ENCODE measurements around the gene PRICKLE3. TPM values are rescaled to one million over a fixed set of nuclear protein-coding genes. Genes with fewer than 3 reads are reported as not detected.
"Not testable (repeated sequence)": the region's sequence is repeated elsewhere in the genome, so short reads cannot be mapped to it uniquely, and the experiment has no call there.

Gene PRICKLE3
- total RNA-seq, 1 experiment from 2014 or later, result 18.4 TPM

DNA sequence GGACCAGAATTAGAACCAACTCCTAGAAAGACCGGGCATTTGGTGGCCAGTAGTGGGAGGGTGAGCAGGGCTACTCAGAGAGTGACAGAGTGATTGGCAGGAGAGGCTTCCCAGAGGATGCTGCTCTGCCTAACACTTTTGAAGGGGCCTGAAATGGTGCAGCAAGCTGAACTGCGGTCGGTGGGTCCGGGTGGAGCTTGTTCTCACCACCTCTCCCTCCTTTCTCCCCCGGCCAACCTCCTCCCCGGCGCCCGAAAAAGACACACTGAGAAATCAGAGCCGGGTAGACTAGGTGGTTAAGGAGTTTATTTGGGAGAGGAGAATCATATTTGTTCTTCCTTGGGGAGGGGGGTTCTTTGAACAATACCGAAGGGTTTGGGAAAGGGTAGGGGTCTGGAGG lies 1.4 kb upstream of the PRICKLE3 start:
- no peak for DNase-seq (ENCODE audit: low spot score)
- in situ Hi-C loops (cut with HindIII; ENCODE audit: low sequenced_read_pairs), result no loop called here

GRCh38 chrX:49187028-49187394 lies 838 bp upstream of the PRICKLE3 start:
- in situ Hi-C loops (cut with HindIII; ENCODE audit: low sequenced_read_pairs), result no loop called here

DNA sequence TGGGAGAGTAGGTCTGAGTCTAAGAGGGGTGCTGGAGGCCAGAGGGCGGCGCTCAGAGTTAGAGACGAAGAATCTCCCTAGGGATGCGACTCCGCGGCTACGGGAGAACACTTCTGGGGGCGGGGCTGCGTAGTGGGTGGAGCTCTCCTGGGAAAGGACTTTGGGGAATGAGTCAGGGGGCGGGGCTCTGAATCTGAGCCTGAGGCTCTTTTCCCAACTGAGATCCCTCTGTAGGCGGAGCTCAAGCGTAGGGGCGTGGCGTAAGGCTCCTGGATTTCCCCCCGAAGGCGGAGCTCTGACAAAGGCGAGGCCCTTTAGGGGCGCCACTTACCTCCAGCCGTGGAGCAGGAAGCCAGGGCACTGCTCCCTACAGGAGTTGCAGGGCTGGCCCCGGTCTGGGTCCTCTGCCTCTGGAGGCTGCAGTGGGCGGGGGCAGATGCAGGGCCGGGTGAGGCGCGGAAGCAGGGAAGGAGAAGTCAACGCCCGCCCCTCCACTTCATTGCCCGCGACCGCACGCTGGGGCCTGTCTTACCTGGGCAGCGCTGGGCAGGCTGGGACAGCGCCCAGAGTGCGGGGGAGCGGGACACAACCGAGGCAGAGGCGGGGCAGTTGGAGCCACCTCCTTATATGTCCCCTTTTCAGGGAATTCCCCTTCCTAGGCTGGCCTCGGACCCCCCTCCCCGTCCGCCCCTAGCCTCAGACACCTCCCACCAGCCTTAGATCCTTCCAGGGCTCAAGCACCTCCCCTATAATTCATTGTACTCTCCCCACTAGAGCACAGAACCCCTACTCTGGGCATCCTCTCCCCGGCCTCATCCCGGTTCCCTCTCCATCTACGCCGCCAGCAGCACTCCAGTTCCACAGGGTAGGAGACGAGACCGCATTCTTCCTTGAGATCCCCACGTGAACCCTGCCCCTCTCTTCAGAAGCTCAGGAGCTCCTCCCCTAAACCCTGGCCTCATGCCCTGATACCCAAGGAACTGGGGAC lies 1.6 kb downstream of the PRICKLE3 start:
- peak; percentile 79 for DNase-seq (ENCODE audit: low spot score)
- in situ Hi-C loops (cut with HindIII; ENCODE audit: low sequenced_read_pairs), result no loop called here

More at GRCh38 chrX:49187028-49187394, 838 bp upstream of the PRICKLE3 start:
- DNase-seq (ENCODE audit: low spot score), result no peak

GRCh38 chrX:49183701-49184281 lies 2.4 kb downstream of the PRICKLE3 start:
- in situ Hi-C loops (cut with HindIII; ENCODE audit: low sequenced_read_pairs), result no loop called here
- no peak for DNase-seq (ENCODE audit: low spot score)

- in situ Hi-C loops (cut with HindIII; ENCODE audit: low sequenced_read_pairs), result no loop called here
Observed at GRCh38 chrX:49179358-49179757, 6.8 kb downstream of the PRICKLE3 start.

DNA sequence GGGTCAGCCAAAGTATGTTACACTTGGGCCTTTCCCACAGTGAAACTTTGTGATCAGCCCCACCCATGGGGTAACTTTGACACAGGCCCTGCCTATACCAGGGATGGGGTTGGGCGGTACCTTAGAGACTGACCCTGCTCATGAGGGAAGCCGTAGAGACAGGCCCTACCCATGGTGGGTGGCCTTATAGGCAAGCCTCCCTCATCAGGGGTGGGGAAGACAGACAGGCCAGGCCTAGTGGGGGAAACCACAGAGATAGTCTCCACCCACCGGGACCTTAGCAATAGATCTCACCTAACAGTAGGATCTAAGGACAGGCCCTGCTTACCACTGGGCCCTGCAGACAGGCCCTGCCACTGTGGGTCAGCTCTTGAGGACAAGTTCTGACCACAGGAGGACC lies 7.6 kb downstream of the PRICKLE3 start:
- in situ Hi-C loops (cut with HindIII; ENCODE audit: low sequenced_read_pairs), result no loop called here
- no peak for DNase-seq (ENCODE audit: low spot score)

More at GRCh38 chrX:49179358-49179757, 6.8 kb downstream of the PRICKLE3 start:
- no peak for DNase-seq (ENCODE audit: low spot score)

DNA sequence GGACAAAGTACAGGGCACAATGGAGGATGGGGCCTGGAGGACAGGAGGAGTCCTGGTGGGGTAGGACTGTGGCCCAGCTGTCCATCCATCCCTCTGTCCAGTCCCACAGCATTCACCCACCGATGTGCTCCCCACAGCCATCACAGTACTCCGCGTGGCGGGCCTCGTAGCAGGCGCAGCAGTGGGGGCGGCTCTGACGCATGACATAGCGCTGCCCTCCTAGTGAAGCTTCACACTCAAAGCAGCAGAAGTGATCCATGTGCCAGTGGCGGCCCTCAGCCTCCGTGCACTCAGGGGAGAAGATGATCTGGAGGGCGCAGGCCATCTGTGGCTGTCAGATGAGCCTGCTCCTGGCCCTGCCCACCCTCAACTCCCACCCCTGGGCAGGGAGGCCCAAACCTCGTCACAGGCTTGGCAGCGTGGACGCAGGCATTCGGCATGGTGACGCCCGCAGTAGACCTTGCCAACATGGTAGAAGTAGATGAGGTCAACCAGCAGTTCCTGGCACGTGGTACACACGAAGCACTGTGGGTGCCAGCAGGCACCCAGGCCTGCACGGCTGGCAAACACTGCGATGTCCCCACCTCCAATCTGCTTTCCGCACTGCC lies 8.2 kb downstream of the PRICKLE3 start:
- in situ Hi-C loops (cut with HindIII; ENCODE audit: low sequenced_read_pairs), result no loop called here
- DNase-seq (ENCODE audit: low spot score), result no peak

DNA sequence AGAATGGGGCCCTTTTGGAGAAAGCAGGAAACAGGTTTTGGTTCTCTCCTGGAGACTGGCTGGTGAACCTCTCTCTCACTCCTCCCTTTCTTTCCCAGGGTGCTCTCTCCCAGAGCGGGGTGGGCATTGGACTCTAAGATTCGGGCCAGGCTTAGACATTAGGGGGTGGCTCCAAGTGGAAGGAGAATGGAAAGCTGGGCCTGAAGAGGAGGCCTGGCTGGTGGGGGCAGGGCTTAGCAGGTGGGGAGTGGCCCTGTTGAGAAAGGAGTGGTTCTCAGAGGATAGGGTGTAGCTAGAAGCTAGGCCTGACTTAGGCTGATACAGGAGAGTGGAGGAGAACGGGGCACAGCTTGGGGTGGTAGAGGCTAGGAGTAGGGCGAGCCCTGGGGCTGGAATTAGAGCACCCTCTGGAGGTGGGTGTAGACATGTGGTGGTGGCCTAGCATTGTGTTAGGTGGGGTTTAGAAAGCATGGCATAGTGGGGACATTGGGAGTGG lies 8.8 kb downstream of the PRICKLE3 start:
- in situ Hi-C loops (cut with HindIII; ENCODE audit: low sequenced_read_pairs), result no loop called here
- DNase-seq (ENCODE audit: low spot score), result no peak

GRCh38 chrX:49176421-49177326 lies 9.5 kb downstream of the PRICKLE3 start:
- in situ Hi-C loops (cut with HindIII; ENCODE audit: low sequenced_read_pairs), result no loop called here
- no peak for DNase-seq (ENCODE audit: low spot score)

- in situ Hi-C loops (cut with HindIII; ENCODE audit: low sequenced_read_pairs), result no loop called here
- no peak for DNase-seq (ENCODE audit: low spot score)
Observed at GRCh38 chrX:49175435-49176274, 10.5 kb downstream of the PRICKLE3 start.

- in situ Hi-C loops (cut with HindIII; ENCODE audit: low sequenced_read_pairs), result no loop called here
Observed at GRCh38 chrX:49174723-49175122, 11.4 kb downstream of the PRICKLE3 start.

DNA sequence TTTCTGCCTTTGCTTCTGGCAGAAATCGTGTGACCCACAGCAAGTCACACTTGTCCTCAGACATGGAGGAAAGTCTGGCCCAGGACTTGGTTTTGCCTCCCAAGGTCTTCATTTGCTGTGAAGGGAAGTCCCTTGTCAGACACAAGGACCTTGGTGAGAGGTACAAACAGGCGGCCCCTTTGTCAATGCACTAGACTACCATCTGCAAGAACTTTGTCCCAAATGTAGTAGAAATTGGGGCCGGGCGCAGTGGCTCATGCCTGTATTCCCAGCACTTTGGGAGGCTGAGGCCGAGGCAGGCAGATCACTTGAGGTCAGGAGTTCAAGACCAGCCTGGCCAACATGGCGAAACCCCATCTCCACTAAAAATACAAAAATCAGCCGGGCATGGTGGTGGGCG lies 12.6 kb downstream of the PRICKLE3 start:
- in situ Hi-C loops (cut with HindIII; ENCODE audit: low sequenced_read_pairs); DNase-seq (ENCODE audit: low spot score): not testable (repeated sequence)

More at GRCh38 chrX:49174723-49175122, 11.4 kb downstream of the PRICKLE3 start:
- DNase-seq (ENCODE audit: low spot score), result no peak

- in situ Hi-C loops (cut with HindIII; ENCODE audit: low sequenced_read_pairs), result no loop called here
- DNase-seq (ENCODE audit: low spot score), result peak; percentile 45
Observed at GRCh38 chrX:49172280-49172780, 13.8 kb downstream of the PRICKLE3 start.

DNA sequence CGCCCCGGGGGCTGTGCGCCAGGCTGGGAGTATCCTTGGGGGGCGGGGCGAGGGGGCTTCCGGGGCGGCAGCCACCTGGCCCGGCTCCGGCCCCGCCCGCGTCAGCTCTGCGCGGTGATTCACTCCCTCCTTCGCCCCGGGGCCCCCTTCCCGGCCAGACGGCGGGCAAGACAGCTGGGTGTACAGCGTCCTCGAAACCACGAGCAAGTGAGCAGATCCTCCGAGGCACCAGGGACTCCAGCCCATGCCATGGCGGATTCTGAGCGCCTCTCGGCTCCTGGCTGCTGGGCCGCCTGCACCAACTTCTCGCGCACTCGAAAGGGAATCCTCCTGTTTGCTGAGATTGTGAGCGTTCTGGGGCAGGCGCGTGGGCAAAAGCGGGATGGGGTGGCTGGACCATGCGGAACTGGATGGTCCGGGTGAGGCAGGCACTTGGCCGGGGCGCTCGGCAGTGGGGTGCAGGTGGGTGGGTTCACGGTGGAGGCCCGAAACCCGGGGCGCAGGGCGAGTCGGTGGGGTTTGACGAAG lies 14.4 kb downstream of the PRICKLE3 start, which contains the start of gene PLP2:
Gene PLP2, plus strand, starts transcription at position 147 of the 528 bp plus-strand sequence. Its CDS starts 103 bp downstream, at position 250.
- in situ Hi-C loops (cut with HindIII; ENCODE audit: low sequenced_read_pairs), result no loop called here
- DNase-seq (ENCODE audit: low spot score), result no peak

DNA sequence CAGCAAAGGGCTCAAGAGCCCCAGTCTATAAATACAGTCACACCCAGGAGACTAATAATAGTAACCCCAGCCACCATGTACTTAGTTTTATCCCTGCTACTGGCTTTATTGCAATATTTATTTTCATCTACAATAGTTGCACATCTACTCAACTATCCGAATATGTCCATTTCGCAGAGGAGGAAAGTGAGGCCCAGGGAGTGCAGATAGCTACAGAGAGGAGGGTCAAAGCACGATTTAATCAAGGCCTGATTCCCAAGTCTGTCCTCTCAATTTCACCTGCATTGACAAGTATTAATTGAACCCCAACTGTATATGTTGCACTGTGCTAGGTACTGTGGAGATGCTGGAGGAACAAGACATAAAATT lies 18.4 kb downstream of the PRICKLE3 start:
- no peak for DNase-seq (ENCODE audit: low spot score)
- in situ Hi-C loops (cut with HindIII; ENCODE audit: low sequenced_read_pairs), result no loop called here

GRCh38 chrX:49166914-49167739 lies 19.0 kb downstream of the PRICKLE3 start:
- DNase-seq (ENCODE audit: low spot score), result peak; percentile 40
- in situ Hi-C loops (cut with HindIII; ENCODE audit: low sequenced_read_pairs), result no loop called here

All from G401 (cell line).